HG02943 (cell line): ENCODE measurements around the gene KRT85.
"Not testable (repeated sequence)": the region's sequence is repeated elsewhere in the genome, so short reads cannot be mapped to it uniquely, and the experiment has no call there.

Experiments
- ATAC-seq: cut with Tn5 transposase; IDR thresholded peaks from one replicate; pipeline ENCODE4 v1.9.1; 2021; ENCODE audit warnings: mild to moderate bottlenecking, low read depth, moderate library complexity; ENCODE audit not compliant: unreplicated experiment

The KRT85 gene

GRCh38 chr12:52366738-52367485 is at the start of gene KRT85:
Gene KRT85 (minus strand): TSS chr12:52367481. CDS start chr12:52367405, 76 bp downstream.
- no peak for ATAC-seq

DNA sequence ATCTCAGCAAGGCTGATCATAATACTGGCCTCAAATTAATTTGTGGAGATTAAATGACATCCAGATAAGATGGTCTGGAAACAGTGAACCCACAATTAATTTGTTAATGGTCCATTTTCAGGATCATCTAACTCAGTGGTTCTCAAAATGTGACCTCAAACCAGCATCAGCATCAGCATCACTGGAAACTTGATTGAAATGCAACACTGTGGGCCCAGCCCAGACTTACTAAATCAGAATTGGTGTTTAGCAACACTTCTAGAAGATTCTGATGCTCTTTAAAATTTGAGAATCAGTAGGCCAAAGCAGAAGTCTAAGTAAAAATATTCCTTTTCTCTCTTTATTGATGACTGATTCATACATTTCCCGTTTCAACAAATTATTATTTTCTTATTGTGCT is 49.5 kb upstream of the KRT85 start:
- ATAC-seq: no peak

DNA sequence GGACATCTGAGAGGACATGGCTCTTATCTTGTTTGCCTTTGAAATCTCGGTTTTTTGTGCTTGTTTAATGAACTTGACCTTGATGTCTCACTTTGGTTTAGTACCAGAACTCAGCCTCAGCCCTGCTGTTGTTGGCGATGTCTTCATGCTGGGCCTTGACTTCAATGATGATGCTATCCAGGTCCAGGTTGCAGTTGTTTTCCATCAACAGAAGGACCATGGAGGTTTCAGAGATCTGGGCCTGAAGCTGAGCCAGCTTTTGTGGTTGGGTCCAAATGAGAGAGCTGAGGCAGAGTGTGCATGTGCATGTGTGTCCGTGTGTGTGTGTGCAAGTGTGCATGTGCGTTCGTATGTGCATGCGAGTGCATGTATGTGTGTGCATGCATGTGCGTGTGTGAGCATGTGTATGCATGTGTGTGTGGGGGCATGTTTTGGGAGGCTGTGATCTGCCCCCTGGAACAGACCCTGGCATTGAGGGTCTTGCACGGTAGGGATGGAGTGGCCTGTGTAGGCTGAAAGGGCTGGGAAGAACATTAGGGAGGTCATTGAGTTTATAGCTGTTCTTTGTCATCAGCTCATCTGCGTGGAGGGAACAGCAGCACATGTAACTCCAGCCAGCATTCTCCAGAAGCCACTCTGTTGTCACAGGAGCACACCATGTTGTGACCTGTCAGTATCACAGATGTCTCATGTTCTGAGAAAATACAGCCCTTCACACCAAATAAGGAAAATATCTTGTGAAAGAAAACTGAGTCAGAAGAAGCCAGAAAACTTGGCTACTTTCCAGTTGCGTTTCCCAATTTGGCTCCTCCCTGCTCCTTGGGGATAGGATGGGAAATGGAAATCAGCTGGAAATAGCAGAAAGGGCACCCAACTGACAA is 48.8 kb upstream of the KRT85 start:
- ATAC-seq: no peak

DNA sequence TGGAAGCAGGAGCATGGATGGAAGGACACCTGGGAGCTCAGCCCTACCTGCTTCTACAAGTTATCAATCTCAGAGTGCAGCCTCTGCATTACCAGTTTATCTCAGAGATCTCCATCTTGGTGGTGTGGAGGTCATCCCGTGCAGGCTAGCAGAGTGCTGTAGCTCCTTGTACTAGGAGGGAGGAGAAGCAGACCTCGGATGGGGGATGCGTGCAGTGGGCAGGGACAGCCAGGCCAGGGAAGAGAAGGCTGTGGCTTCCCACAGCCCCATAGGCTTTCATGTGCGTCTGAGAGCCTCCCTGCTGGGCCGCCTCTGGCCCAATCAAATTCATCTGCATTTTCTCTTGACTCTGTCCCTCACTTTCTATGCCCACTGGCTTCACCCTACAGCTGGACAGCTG is 47.7 kb upstream of the KRT85 start:
- no peak for ATAC-seq

DNA sequence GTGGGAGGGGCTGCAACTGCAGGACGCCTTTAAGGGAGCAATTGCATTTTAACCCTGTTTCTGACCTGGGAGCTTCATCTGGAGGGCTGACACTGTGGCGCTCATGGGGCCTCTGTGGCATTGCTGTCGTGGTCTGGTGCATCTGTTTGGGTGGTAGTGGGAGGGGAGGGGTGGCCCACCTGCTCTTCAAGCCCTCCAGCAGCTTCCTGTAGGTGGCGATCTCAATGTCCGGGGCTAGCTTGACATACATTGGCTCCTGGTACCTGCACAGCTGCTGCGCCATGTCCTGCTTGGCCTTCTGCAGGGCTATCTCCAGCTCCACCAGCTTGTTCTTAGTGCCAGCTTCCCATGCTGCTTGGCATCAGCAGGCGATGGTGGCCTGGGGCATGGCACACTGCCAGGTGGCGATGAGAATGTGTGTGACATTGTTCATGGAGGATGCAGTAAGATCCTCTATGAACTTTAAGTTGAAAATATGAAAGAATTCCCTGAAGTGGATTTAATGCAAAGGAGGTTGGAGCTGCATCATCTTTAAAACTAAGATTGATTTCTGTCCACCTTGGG is 46.6 kb upstream of the KRT85 start:
- no peak for ATAC-seq

- no peak for ATAC-seq
Observed at GRCh38 chr12:52413202-52413601, 45.9 kb upstream of the KRT85 start.

GRCh38 chr12:52411815-52412214 is 44.5 kb upstream of the KRT85 start:
- no peak for ATAC-seq

- not testable (repeated sequence) for ATAC-seq
Observed at GRCh38 chr12:52410589-52411248, 43.4 kb upstream of the KRT85 start.

DNA sequence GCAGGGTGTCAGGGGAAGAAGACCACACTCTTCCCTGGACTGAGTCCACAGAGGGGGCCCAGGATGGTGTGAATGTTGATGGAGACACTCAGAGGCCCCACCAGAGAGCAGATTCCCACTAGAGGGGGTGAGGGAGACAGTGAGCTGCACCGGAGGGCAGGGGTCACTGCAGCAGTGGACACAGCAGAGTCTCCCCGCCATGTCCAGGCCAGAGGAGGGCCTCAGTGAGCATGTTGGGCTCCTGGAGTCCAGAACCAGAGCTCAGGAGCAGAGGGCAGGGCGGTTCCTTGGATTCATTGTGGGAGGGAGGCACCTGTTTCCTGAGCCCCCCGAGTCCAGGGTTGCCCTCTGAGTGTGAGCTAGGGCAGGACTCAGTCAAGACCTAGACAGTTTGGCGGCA is 40.6 kb upstream of the KRT85 start:
- no peak for ATAC-seq

GRCh38 chr12:52405922-52406385 is 38.7 kb upstream of the KRT85 start, which contains the start of gene KRT82:
Gene KRT82 (minus strand): TSS chr12:52406335. CDS start chr12:52406277, 58 bp downstream.
- ATAC-seq: no peak

DNA sequence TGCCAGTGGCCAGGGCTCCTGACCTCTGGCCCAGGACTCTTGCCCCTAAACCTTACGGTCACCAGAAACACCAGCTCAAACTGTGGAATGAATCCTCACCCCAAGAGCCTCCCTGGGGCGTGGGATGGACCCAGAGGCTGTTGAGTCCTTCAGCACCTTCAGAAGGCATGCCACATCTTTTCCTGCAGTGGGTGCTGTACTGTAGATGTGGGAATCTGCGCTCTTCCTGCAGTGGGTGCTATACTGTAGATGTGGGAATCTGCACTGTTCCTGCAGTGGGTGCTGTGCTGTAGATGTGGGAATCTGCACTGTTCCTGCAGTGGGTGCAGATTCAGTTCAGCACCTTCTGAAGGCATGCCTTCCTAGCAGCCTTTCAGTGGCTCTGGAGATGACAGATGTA is 37.7 kb upstream of the KRT85 start:
- no peak for ATAC-seq

DNA sequence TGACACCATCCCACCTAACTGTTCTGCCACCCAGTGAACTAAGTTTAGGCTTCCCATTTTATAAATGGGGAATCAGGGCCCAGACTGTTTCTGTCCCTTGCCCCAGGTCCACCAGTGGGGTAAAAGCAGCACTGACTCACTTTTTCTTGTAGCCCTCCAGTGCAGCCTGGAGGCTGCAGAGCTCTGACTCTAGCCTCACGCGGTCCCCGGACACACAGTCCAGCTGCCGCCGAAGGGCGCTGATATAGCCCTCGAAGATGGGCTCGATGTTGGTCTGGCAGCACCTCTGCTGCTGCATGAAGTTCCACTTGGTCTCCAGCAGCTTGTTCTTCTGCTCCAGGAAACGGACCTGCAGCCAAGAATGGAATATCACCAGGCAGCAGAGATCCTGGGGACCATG is 36.3 kb upstream of the KRT85 start:
- ATAC-seq: no peak

DNA sequence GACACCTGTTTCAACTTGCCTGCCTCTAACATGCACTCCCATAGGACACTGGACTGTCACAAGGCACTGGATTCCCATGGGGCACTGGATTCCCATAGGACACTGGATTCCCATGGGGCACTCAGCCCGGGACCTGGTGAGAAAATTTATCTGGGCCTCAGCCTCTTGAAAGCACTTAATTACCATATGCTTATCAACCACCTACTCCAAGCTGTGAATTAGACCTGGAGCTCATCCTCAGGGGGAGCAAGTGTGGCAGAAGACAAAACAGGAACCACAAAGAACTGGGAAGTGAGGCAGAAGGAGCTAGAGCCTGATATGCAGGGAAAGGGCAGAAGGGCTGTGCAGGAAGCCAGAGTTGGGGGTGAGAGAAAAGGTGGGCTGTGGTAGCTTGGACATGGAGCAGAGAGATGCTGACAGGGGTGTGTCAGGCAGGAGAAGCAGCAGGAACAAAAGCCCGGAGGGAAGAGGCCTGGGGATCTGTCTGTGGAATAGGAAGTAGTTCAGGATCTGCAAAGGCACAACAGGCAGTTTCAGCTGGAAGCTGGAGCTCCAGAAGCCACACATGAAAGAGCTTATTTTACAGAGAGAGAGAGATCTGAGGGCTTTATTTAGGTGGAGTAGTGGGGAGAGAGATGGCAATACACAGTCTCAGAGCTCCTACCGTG is 35.7 kb upstream of the KRT85 start:
- no peak for ATAC-seq

- ATAC-seq: no peak
Observed at GRCh38 chr12:52402377-52402776, 35.1 kb upstream of the KRT85 start.

- no peak for ATAC-seq
Observed at GRCh38 chr12:52401926-52402325, 34.6 kb upstream of the KRT85 start.

- ATAC-seq: no peak
Observed at GRCh38 chr12:52401526-52401925, 34.2 kb upstream of the KRT85 start.

DNA sequence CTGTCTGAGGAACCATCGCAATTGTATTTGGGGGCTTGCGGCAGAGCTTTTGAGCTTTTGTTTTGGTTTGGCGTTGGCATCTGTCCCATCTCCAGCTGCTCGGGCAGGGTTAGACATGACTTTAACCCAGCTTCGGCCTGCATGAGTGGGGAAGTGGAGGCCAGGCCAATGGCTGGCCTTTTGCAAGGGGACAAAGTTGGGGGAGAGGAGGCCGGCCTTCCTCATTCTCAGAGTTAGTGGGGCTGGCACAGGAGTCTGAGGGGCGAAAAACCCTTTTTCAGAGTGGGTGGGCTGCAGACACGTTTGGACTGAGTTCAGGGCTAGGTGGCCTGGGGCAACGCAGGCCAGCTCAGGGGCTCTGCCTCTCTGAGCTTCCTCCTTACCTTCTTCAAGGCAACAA is 33.6 kb upstream of the KRT85 start:
- no peak for ATAC-seq

- ATAC-seq: no peak
Observed at GRCh38 chr12:52399756-52400155, 32.5 kb upstream of the KRT85 start.

DNA sequence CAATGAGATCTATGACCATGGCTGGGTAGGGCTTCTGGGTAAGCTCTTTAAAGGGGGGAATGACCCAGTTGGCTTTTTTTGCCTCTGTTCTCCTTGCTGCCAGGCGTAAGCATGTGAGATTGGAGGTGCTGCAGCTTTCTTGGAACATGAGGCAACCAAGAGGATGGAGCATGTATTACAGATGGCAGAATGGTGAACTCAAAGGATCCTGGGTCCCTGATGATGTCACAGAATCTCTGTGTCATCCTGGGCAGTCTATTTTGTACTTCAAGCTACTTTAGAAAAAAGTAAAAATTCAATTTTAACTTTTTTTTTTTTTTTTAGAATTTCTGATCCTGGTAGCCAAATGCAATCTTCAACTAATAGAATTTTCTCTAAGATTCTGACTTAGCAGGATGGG is 30.9 kb upstream of the KRT85 start:
- no peak for ATAC-seq

- ATAC-seq: no peak
Observed at GRCh38 chr12:52396656-52397055, 29.4 kb upstream of the KRT85 start.
